Measurements from ENCODE around the gene ZNF598.
"Not testable (repeated sequence)": the region's sequence is repeated elsewhere in the genome, so short reads cannot be mapped to it uniquely, and the experiment has no call there.

The ZNF598 gene

DNA sequence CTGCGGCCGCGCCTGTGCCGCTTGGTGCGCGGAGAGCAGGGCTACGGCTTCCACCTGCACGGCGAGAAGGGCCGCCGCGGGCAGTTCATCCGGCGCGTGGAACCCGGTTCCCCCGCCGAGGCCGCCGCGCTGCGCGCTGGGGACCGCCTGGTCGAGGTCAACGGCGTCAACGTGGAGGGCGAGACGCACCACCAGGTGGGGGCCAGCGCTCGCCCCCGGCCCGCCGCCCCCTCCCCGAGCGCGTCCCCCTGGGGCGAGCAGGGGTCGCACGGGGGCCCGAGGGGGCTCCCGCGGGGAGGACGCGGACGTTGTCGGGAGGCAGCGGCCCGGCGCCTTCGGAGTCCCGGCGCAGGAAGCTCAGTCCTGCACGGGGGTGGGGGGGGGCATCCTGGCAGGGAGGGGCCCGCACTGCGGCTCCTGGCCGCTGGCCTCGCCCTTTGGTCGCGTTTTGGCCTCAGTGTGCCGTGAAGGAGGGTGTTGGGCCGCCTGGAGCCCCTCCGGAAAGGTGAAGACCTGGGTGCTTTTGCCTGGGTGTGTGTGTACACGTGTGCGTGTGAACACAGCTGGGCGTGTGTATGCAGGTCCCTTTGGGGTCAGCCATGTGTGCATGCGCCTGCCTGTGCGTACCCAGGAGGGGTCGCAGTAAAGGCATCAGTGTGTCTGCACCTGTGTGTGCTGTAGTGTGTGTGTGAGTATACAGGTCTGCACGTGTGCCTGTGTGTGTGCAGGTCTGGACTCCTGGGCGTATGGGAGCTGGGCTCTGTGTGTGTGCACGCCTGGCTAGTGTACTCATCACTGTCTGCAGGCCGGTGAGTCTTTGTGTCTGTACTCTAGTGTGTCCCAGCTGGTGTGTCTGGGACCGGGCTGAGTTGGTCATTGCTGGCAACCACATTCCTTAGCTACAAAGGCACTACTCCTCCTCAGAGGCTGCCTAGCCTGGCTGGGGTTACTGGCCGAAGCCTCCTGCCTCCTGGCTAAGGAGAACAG, 17.7 kb upstream of the ZNF598 start:
- no peak for DNase-seq

- no peak for DNase-seq
Measured at GRCh38 chr16:2026461-2027023, 16.9 kb upstream of the ZNF598 start, which contains the start of gene NHERF2. TSS of gene NHERF2 (plus strand) at chr16:2026902. CDS start at chr16:2027006, 104 bp downstream.

DNA sequence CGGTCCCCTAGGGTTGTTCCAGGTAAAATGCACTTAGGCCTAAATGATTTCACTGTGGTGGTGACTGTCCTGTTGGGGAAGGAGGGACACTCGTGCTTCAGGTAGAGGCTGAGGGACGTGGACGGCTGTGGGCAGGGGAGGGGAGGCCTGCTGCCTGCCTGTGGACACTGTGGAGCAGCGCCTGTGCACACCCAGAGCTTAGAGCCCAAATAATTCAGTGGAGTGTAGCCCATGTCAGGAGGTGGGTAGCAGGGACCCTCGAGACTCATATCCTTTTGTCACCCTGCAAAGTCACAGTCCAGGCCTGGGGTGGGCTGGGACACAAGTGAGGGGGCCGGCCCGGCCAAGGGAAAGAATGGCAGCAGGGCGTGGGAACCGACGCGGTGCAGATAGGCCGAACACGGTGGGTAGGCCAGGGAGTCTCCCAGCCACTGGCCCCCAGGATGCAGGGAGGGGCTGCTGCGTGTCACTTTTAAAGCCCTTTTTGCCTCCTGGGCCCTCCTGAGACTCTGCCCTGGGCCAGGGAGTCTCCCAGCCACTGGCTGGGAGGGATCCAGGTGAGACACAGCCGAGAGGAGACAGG, 16.3 kb upstream of the ZNF598 start:
- no peak for DNase-seq

GRCh38 chr16:2025251-2025650, 15.6 kb upstream of the ZNF598 start:
- no peak for DNase-seq

DNA sequence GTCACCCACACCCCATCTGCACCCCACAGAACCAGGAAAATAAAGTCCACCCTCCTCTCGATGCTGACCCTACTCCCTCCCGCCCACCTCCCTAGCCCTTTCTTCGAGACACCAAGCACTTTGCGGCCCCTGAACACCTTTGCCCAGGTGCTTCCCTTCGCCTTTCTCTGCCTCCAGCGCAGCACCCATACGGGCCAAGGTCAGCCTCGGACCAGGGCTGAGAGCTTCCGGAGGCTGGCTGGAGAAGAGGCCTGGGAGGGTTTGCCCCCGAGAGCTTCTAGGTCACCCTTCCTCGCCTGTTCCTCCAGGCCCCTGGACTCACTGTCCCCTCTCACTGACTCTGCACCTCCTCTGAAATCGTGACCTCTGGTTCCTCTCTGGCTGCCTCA, 14.4 kb upstream of the ZNF598 start:
- no peak for DNase-seq

DNA sequence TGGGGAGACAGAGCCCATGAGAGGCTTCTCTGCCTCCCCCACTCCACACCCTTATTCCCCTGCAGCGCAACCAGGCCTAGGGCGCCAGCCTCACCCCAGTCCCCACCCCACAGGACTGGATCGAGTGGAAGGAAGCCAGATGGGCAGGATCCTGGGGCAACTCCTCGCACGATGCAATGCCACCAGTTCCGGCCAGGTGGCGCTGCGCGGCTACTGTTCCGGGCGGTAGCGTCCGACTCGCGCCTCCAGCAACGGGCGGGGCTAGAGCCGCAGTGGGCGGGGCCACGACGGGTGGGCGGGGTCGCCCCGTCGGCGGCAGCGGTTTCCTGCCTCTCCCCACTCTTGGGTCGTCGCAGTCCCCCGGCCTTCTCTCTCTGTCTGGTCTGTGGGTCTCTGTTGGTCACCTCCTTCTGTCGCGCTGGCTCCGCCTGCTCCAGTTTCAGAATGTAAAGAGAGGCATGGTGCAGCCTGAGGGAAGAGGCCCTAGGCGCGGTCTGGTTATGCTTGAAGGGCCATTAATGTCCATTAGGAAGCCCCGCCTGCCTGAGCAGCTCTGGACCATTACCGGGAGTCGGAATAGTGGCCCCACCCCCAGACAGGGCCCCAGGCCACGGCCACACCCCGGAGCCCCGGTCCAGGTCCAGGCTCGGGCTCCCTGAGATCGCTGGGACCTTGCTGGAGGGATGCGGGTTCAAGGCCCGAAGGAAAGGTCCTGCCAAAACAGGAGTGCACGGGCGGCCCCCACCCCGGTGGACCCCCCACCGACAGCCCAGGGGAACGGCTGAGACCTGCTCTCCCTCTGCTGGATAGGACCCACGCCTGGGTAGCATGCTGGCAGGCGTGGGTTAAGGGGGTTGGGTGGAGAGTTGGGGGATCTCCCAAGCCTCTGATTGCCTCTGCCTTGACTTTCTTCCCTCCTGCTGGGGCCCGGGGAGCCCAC, 13.7 kb upstream of the ZNF598 start:
- peak; percentile 74 for DNase-seq

GRCh38 chr16:2022723-2023091, 13.1 kb upstream of the ZNF598 start:
- DNase-seq = no peak

- DNase-seq = no peak
Measured at GRCh38 chr16:2019921-2020831, 10.6 kb upstream of the ZNF598 start.

- peak; percentile 66 for DNase-seq
Measured at GRCh38 chr16:2019518-2019920, 9.9 kb upstream of the ZNF598 start, which contains the start of gene NPW. TSS of gene NPW (plus strand) at chr16:2019785.

DNA sequence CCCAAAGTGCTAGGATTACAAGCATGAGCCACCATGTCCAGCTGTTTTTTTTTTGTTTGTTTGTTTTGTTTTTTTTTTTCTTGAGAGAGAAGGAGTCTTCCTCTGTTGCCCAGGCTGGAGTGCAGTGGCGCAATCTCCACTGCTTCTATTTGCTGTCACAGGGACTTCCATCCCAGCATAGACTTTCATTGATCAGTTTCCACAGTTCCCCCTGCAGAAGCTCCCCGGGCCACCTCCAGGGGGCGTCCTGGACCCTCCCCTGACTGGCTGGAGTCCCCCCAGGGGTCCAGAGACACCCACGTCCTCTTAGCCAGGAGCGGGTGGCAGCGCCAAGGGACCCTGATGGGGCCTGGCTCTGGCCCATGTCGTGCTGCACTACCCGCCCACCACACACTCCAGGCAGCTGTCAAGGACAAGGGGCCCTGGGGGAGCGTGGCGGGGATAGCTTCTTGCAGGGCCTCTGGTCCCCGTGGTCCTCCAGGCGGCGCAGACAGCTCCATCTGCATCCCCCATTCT, 6.8 kb upstream of the ZNF598 start:
- no peak for DNase-seq

- no peak for DNase-seq
Measured at GRCh38 chr16:2015947-2016208, 6.3 kb upstream of the ZNF598 start.

GRCh38 chr16:2015117-2015946, 5.7 kb upstream of the ZNF598 start:
- no peak for DNase-seq

DNA sequence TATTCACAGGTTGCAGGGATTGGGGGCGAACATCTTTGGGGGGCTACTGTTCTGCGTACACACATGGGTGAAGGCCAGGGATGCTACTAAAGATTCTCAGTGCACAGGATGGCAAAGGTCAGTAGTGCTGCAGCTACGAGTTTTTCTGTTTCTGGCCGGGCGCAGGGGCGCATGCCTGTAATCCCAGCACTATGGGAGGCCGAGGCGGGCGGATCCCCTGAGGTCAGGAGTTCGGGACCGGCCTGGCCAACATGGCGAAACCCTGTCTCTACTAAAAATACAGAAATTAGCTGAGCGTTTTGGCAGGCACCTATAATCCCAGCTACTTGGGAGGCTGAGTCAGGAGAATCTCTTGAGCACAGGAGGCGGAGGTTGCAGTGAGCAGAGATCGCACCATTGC, 3.9 kb upstream of the ZNF598 start:
- DNase-seq = no peak

DNA sequence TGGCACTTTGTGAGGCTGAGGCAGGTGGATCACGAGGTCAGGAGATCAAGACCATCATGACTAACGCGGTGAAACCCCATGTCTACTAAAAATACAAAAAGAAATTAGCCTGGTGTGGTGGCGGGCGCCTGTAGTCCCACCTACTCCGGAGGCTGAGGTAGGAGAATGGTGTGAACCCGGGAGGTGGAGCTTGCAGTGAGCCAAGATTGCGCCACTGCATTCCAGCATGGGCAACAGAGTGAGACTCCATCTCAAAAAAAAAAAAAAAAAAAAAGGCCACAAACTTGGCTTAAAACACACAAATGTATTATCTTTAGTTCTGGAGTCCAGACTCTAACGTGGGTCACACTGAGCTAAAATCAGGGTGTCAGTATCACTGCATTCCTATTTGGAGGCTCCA, 2.1 kb upstream of the ZNF598 start:
- DNase-seq = not testable (repeated sequence)

DNA sequence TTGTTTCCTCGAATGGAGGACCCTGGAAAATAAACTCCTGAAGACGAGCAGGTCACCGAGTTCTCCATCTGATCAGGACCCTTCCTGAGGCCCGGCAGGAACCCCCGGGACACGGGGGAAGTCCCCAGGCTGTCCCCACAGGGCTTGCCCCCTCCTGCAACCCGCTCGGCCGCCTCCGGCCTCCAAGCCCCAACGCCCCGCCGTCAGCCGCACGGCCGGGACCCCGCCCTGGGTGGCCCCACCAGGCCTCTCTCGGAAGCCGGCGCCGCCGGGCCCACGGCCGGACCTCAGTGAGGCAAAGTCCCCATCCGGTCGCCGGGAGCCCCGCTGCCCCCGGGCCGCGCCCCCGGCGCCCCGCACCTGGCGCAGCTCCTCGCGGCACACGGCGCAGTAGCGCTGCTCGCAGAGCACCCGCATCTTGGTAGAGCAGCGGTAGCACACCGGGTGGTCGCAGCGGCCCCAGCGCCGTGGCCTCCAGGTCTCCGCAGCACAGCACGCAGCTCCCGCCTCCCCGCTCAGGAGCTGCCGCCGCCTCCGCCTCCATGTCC, 383 bp downstream of the ZNF598 start:
- DNase-seq = no peak

DNA sequence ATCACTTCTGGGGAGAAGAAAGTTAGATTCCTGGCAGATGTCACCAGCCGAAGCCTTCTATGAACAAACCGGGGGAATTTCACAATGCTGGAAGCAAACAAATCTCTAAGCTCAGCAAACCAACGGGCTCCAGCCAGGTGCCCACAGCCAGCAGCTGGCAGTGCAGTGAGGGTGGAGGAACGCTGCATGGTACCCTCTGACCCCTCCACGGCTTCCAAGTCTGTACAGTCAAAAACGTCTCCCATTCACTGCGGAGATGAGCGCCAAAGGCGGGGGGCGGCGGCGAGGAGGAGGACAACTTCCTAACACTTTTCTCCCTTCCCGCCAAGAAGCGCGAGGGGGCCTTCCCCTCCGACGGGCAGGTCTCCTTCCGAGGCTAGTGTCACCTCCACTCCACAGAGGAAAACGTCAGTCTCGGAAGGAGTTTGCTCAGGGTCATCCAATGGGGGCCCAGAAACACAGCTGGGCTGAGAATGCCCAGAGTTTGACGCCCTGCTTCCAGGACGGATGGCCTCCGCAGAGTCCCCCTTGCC, 924 bp downstream of the ZNF598 start:
- no peak for DNase-seq

- no peak for DNase-seq
Measured at GRCh38 chr16:2008009-2008526, 1.6 kb downstream of the ZNF598 start.

DNA sequence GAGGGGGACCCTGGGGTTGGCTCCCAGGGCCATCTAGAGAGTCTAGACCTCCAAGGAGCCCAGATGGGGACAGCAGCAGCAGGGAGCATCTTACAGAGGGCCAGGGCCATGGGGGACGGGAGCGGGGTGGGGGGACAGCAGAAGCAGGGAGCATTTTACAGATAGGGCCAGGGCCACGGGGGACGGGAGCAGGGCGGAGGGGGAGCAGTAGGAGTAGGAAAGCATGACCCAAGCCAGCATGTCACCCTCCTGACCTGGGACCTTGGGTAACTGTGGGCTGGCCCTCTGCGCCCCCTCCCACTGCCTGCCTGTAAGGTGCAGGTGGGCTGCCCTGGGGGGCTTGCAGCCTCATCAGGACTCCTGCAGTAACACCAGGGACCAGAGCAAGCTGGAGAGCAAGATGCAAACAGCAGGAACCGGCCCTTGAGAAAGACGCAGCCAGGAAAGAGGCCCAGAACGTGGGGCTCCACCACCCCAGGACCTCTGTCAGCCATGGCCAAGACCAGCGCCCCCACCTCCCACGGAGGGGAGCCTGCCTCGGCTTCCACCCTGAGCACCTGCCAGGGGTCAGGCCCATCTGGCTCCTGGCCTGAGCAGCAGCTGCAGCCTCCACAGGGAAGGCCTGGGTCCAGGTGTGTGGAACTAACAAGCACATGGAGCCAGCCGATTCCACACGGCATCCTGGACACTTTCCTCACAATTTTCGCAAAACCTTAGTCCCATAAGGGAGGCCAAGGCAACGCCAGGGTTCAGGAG, 2.4 kb downstream of the ZNF598 start:
- DNase-seq = no peak

DNA sequence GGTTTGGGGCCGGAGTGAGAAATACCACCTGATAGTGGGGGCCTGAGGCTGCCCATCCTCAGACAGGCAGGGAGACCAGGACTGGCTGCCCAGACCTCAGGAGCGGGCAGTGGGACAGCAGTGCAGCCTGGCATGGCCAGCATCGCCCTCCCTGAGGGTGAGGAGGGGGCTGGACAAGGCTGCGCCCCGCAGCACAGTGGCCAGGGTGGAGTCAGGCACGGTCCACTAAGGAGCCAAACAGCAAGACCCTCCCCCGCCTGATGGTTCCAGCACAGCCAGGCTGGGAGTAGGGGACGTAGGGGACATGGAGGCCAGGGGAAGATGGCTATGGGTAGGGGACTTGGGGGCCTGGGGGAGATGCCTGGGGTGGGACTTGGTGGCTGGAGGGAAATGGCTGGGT, 3.3 kb downstream of the ZNF598 start:
- no peak for DNase-seq

Measured in NCI-H2171 (cell line).